HG03159 (cell line): ENCODE results near the gene EVA1C.
"Not testable (repeated sequence)": the region's sequence is repeated elsewhere in the genome, so short reads cannot be mapped to it uniquely, and the experiment has no call there.

Source experiments
- ATAC-seq: cut with Tn5 transposase; IDR thresholded peaks from one replicate; pipeline ENCODE4 v1.9.1; 2021; ENCODE audit warnings: mild to moderate bottlenecking, moderate library complexity; ENCODE audit not compliant: unreplicated experiment

Gene EVA1C

GRCh38 chr21:32412162-32413014, at the start of gene EVA1C:
TSS of gene EVA1C (plus strand) at chr21:32412706. CDS start at chr21:32412854, 148 bp downstream.
- no peak for ATAC-seq

- no peak for ATAC-seq
Observed at GRCh38 chr21:32364387-32364786, 48.1 kb upstream of the EVA1C start.

- no peak for ATAC-seq
Observed at GRCh38 chr21:32364796-32365195, 47.7 kb upstream of the EVA1C start.

GRCh38 chr21:32366191-32366590, 46.3 kb upstream of the EVA1C start:
- ATAC-seq = no peak

GRCh38 chr21:32367158-32367557, 45.3 kb upstream of the EVA1C start:
- no peak for ATAC-seq

- no peak for ATAC-seq
Observed at GRCh38 chr21:32368386-32368785, 44.1 kb upstream of the EVA1C start.

- ATAC-seq = not testable (repeated sequence)
Observed at GRCh38 chr21:32368961-32369360, 43.5 kb upstream of the EVA1C start.

GRCh38 chr21:32370998-32371766, 41.3 kb upstream of the EVA1C start:
- ATAC-seq = no peak

- ATAC-seq = no peak
Observed at GRCh38 chr21:32371913-32372314, 40.6 kb upstream of the EVA1C start.

GRCh38 chr21:32372755-32373154, 39.8 kb upstream of the EVA1C start:
- ATAC-seq = no peak

GRCh38 chr21:32377506-32377905, 35.0 kb upstream of the EVA1C start:
- ATAC-seq = no peak

- no peak for ATAC-seq
Observed at GRCh38 chr21:32377991-32378390, 34.5 kb upstream of the EVA1C start.

- ATAC-seq = no peak
Observed at GRCh38 chr21:32378956-32379355, 33.5 kb upstream of the EVA1C start.

- ATAC-seq = no peak
Observed at GRCh38 chr21:32380940-32381339, 31.6 kb upstream of the EVA1C start.

GRCh38 chr21:32381571-32381970, 30.9 kb upstream of the EVA1C start:
- no peak for ATAC-seq

- no peak for ATAC-seq
Observed at GRCh38 chr21:32382108-32382644, 30.3 kb upstream of the EVA1C start.

- no peak for ATAC-seq
Observed at GRCh38 chr21:32383812-32384211, 28.7 kb upstream of the EVA1C start.

GRCh38 chr21:32386195-32386870, 26.2 kb upstream of the EVA1C start:
- ATAC-seq = no peak

- no peak for ATAC-seq
Observed at GRCh38 chr21:32387151-32387550, 25.4 kb upstream of the EVA1C start.

- no peak for ATAC-seq
Observed at GRCh38 chr21:32388306-32388705, 24.2 kb upstream of the EVA1C start.

- ATAC-seq = no peak
Observed at GRCh38 chr21:32389337-32390015, 23.0 kb upstream of the EVA1C start.
